ENCODE results near the gene SLC25A31.

- TF ChIP-seq CTCF (conservative IDR thresholded peaks at IDR 0.05; ENCODE audit: low read depth in 2 of 2) (no peak), POLR2AphosphoS5 (IDR thresholded peaks at IDR 0.05; ENCODE audit: low read depth) (no peak), JUNB (IDR thresholded peaks at IDR 0.05; ENCODE audit: unreplicated experiment) (no peak), REST (IDR thresholded peaks at IDR 0.05; ENCODE audit: unreplicated experiment) (no peak), CREB1 (CRISPR knock-in tag; IDR thresholded peaks at IDR 0.05; ENCODE audit: low read depth) (no peak), ETS1 (IDR thresholded peaks at IDR 0.05) (no peak), EZH2 (IDR thresholded peaks at IDR 0.05; ENCODE audit: low read depth, unreplicated experiment) (no peak), EZH2phosphoT487 (IDR thresholded peaks at IDR 0.05; ENCODE audit: unreplicated experiment) (no peak), ZNF331 (CRISPR knock-in tag; IDR thresholded peaks at IDR 0.05; ENCODE audit: low read depth) (no peak), NANOG (IDR thresholded peaks at IDR 0.05; ENCODE audit: borderline replicate concordance) (no peak)
These were observed 4.8 kb downstream of the SLC25A31 start for GRCh38 chr4:127734976-127735375.
